HepG2 (cell line): ENCODE results near the gene TKFC. TPM values are rescaled to one million over a fixed set of nuclear protein-coding genes. Genes with fewer than 3 reads are reported as not detected.

ENCODE experiments used
- FOXA3 ChIP-seq: IDR thresholded peaks from 2 replicates; pipeline ENCODE4 v1.6.1; 2016; ENCODE audit warnings: missing genetic modification reagents, missing compliant biosample characterization
- FOXJ3 ChIP-seq: sonication (generic); formaldehyde crosslinking; IDR thresholded peaks from 2 replicates; pipeline ENCODE4 v1.4.0; 2020; ENCODE audit warnings: missing genetic modification reagents, mild to moderate bottlenecking, borderline replicate concordance
- HIVEP1 ChIP-seq: sonication (generic); formaldehyde crosslinking; IDR thresholded peaks from 2 replicates; pipeline ENCODE4 v1.4.0; 2020; ENCODE audit warnings: mild to moderate bottlenecking, missing genetic modification reagents
- KDM3A ChIP-seq: IDR thresholded peaks from 2 replicates; pipeline ENCODE4 v1.6.1; 2018; ENCODE audit warnings: low read depth, missing compliant biosample characterization
- MAFK ChIP-seq, 2 experiments: IDR thresholded peaks in 1 of 2; conservative IDR thresholded peaks in 1 of 2; 2 replicates each; pipeline ENCODE4 v1.6.1; 2011; ENCODE audit warnings: improper control_type of control experiment in 2 of 2, low read length in 2 of 2
- POLR2AphosphoS2 ChIP-seq: IDR thresholded peaks from 2 replicates; pipeline ENCODE4 v1.6.1; 2011; ENCODE audit warnings: low read depth, low read length, improper control_type of control experiment
- RBM39 ChIP-seq: fragments of 200-400 bp; formaldehyde crosslinking; IDR thresholded peaks from one replicate; pipeline ENCODE4 v1.6.1; 2018; ENCODE audit warnings: antibody characterized with exemption, mild to moderate bottlenecking, low read depth, low read length; ENCODE audit not compliant: poor library complexity, severe bottlenecking
- ZFP62 ChIP-seq: sonication (generic); formaldehyde crosslinking; IDR thresholded peaks from 2 replicates; pipeline ENCODE4 v1.4.0; 2020; ENCODE audit warnings: missing genetic modification reagents
- ZNF501 ChIP-seq: sonication (generic); formaldehyde crosslinking; IDR thresholded peaks from 2 replicates; pipeline ENCODE4 v1.5.1; 2020; ENCODE audit warnings: mild to moderate bottlenecking, moderate library complexity, missing genetic modification reagents
- ZNF564 ChIP-seq: sonication (generic); formaldehyde crosslinking; IDR thresholded peaks from 2 replicates; pipeline ENCODE4 v1.8.1; 2023; ENCODE audit warnings: mild to moderate bottlenecking, missing genetic modification reagents
- ZNF572 ChIP-seq: sonication (generic); formaldehyde crosslinking; IDR thresholded peaks from 2 replicates; pipeline ENCODE4 v1.5.1; 2020; ENCODE audit warnings: mild to moderate bottlenecking, missing genetic modification reagents
- polyA plus RNA-seq, 8 experiments: library from polyadenylated mRNA; depleted of rRNA in 3 of 8; stranded (reverse) in 7 of 8; unstranded in 1 of 8; fragments of >200 nt; fragmentation: Illumina TruSeq in 4 of 8; extraction: Trizol in 4 of 8; gene quantifications; 2 replicates each; pipeline versions ENCODE4 v1.2.1 to v1.2.3, GENCODE V29; 2011 to 2016; ENCODE audit warnings: low read depth in 4 of 8, missing spikeins in 1 of 8, mixed read lengths in 1 of 8; ENCODE audit not compliant: insufficient read depth in 1 of 8
- total RNA-seq, 5 experiments: library from RNA; depleted of rRNA; stranded (reverse); fragments of >200 nt; fragmentation: Illumina TruSeq; extraction: Trizol; gene quantifications; 2 replicates each; pipeline ENCODE4 v1.2.3, GENCODE V29; 2016; ENCODE audit warnings: low read depth in 1 of 5
- TF ChIP-seq, protein P1 (sequence below): sonication (generic); formaldehyde crosslinking; conservative IDR thresholded peaks from 2 replicates; pipeline ENCODE4 v1.8.0; 2022; ENCODE audit warnings: mild to moderate bottlenecking, moderate library complexity, missing genetic modification reagents
- TF ChIP-seq, protein P2 (sequence below), 2 experiments: fragments of 450-650 bp in 1 of 2; sonication (generic) in 1 of 2; formaldehyde crosslinking; IDR thresholded peaks; 2 replicates each; pipeline versions ENCODE4 v1.5.0 to v1.8.0; 2020 to 2022; ENCODE audit warnings: mild to moderate bottlenecking in 1 of 2, missing genetic modification reagents in 1 of 2
- TF ChIP-seq, protein P3 (sequence below): sonication (generic); formaldehyde crosslinking; IDR thresholded peaks from 2 replicates; pipeline ENCODE4 v1.4.0; 2020; ENCODE audit warnings: mild to moderate bottlenecking, missing genetic modification reagents
- TF ChIP-seq, protein P4 (sequence below): fragments of 450-650 bp; IDR thresholded peaks from 2 replicates; pipeline ENCODE4 v1.6.1; 2017; ENCODE audit warnings: mild to moderate bottlenecking
- TF ChIP-seq, protein P5 (sequence below): sonication (generic); formaldehyde crosslinking; IDR thresholded peaks from 2 replicates; pipeline ENCODE4 v1.4.0; 2020; ENCODE audit warnings: missing genetic modification reagents, mild to moderate bottlenecking, borderline replicate concordance
- TF ChIP-seq, protein P6 (sequence below): sonication (generic); formaldehyde crosslinking; IDR thresholded peaks from 2 replicates; pipeline ENCODE4 v1.5.1; 2020; ENCODE audit warnings: mild to moderate bottlenecking, missing genetic modification reagents, borderline replicate concordance

TKFC gene
- total and polyA plus RNA-seq, 2 of the 13 experiments (the other 11 are each of a cell fraction or from before 2014, with no cell fraction given), result 147 to 197 TPM

DNA sequence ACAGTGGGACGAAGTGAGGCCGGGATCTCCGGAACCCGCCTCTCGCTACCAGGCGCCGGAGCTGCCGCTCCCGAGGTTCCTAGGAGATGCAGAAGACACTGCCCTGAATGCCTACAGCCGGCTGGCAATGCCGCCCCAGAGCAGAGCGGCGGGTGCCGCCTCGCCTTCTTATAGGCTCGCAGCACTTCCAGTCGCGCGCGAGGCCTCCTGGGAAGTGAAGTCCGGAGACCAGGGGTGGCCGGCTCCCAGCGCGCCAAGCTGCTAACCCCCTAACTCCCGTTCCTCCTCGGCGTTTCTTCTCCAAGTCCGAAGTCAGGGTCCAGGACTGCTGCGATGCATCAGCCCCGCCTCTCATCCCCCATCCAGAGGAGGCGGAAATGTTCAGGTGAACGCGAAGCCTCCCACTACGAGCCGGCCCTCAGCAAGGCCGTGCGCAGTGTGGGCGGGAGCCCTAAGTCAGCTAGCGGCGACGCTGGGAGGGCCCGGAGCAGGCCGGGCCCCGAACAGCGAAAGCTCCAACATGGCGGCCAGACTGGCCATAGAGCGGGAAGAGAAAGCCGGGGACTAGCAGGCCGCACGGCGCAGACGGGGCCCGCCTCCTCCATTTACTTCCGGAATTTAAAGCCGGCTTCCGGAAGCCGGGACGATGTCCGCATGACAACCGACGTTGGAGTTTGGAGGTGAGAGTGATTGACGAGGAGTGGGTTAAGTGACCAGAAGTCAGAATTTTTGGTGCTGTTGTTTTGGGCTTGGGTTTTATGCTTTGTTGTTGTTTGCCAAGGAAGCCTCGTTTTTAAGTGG, 28.9 kb downstream of the TKFC start, which contains the start of the genes CYB561A3 and TMEM138 (continued):
- TF ChIP-seq, protein P1, sequence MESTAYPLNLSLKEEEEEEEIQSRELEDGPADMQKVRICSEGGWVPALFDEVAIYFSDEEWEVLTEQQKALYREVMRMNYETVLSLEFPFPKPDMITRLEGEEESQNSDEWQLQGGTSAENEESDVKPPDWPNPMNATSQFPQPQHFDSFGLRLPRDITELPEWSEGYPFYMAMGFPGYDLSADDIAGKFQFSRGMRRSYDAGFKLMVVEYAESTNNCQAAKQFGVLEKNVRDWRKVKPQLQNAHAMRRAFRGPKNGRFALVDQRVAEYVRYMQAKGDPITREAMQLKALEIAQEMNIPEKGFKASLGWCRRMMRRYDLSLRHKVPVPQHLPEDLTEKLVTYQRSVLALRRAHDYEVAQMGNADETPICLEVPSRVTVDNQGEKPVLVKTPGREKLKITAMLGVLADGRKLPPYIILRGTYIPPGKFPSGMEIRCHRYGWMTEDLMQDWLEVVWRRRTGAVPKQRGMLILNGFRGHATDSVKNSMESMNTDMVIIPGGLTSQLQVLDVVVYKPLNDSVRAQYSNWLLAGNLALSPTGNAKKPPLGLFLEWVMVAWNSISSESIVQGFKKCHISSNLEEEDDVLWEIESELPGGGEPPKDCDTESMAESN (CRISPR knock-in tag), result peak; percentile 95
- TF ChIP-seq FOXJ3 (CRISPR knock-in tag) (peak; percentile 50; the same call in 1 of the 2 replicates), ZFP62 (CRISPR knock-in tag) (no peak), HIVEP1 (CRISPR knock-in tag) (peak; percentile 72; the same call in 1 of the 2 replicates), RBM39 (peak; percentile 96), POLR2AphosphoS2 (no peak), KDM3A (CRISPR knock-in tag) (peak; percentile 25; the same call in 1 of the 2 replicates), ZNF564 (CRISPR knock-in tag) (peak; percentile 45; the same call in 1 of the 2 replicates), MAFK (conservative IDR thresholded peaks at IDR 0.05 in 1 of 2, IDR thresholded peaks at IDR 0.05 in 1 of 2; ENCODE audit: low read length in 2 of 2) (no peak), ZNF501 (CRISPR knock-in tag) (peak; percentile 93), ZNF572 (CRISPR knock-in tag) (peak; percentile 46; the same call in 1 of the 2 replicates), FOXA3 (CRISPR knock-in tag) (no peak; the same call in 1 of the 2 replicates)
- TF ChIP-seq, protein P2, sequence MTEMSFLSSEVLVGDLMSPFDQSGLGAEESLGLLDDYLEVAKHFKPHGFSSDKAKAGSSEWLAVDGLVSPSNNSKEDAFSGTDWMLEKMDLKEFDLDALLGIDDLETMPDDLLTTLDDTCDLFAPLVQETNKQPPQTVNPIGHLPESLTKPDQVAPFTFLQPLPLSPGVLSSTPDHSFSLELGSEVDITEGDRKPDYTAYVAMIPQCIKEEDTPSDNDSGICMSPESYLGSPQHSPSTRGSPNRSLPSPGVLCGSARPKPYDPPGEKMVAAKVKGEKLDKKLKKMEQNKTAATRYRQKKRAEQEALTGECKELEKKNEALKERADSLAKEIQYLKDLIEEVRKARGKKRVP (CRISPR knock-in tag; IDR thresholded peaks at IDR 0.05), result 0 out of 4 replicates have a peak, but pooled peaks of 1 of the 2 experiments have one; percentile 6
- TF ChIP-seq, protein P3, sequence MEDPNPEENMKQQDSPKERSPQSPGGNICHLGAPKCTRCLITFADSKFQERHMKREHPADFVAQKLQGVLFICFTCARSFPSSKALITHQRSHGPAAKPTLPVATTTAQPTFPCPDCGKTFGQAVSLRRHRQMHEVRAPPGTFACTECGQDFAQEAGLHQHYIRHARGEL (CRISPR knock-in tag), result no peak
- TF ChIP-seq, protein P4, sequence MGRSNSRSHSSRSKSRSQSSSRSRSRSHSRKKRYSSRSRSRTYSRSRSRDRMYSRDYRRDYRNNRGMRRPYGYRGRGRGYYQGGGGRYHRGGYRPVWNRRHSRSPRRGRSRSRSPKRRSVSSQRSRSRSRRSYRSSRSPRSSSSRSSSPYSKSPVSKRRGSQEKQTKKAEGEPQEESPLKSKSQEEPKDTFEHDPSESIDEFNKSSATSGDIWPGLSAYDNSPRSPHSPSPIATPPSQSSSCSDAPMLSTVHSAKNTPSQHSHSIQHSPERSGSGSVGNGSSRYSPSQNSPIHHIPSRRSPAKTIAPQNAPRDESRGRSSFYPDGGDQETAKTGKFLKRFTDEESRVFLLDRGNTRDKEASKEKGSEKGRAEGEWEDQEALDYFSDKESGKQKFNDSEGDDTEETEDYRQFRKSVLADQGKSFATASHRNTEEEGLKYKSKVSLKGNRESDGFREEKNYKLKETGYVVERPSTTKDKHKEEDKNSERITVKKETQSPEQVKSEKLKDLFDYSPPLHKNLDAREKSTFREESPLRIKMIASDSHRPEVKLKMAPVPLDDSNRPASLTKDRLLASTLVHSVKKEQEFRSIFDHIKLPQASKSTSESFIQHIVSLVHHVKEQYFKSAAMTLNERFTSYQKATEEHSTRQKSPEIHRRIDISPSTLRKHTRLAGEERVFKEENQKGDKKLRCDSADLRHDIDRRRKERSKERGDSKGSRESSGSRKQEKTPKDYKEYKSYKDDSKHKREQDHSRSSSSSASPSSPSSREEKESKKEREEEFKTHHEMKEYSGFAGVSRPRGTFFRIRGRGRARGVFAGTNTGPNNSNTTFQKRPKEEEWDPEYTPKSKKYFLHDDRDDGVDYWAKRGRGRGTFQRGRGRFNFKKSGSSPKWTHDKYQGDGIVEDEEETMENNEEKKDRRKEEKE, result no peak
- TF ChIP-seq, protein P5, sequence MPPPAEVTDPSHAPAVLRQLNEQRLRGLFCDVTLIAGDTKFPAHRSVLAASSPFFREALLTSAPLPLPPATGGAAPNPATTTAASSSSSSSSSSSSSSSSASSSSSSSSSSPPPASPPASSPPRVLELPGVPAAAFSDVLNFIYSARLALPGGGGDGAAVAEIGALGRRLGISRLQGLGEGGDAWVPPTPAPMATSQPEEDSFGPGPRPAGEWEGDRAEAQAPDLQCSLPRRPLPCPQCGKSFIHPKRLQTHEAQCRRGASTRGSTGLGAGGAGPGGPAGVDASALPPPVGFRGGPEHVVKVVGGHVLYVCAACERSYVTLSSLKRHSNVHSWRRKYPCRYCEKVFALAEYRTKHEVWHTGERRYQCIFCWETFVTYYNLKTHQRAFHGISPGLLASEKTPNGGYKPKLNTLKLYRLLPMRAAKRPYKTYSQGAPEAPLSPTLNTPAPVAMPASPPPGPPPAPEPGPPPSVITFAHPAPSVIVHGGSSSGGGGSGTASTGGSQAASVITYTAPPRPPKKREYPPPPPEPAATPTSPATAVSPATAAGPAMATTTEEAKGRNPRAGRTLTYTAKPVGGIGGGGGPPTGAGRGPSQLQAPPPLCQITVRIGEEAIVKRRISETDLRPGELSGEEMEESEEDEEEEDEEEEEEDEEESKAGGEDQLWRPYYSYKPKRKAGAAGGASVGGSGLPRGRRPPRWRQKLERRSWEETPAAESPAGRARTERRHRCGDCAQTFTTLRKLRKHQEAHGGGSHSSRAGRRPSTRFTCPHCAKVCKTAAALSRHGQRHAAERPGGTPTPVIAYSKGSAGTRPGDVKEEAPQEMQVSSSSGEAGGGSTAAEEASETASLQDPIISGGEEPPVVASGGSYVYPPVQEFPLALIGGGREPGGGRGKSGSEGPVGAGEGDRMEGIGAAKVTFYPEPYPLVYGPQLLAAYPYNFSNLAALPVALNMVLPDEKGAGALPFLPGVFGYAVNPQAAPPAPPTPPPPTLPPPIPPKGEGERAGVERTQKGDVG (CRISPR knock-in tag), result no peak
- TF ChIP-seq, protein P6, sequence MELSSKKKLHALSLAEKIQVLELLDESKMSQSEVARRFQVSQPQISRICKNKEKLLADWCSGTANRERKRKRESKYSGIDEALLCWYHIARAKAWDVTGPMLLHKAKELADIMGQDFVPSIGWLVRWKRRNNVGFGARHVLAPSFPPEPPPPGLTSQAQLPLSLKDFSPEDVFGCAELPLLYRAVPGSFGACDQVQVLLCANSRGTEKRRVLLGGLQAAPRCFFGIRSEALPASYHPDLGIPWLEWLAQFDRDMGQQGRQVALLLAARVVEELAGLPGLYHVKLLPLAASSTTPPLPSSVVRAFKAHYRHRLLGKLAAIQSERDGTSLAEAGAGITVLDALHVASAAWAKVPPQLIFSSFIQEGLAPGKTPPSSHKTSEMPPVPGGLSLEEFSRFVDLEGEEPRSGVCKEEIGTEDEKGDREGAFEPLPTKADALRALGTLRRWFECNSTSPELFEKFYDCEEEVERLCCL (CRISPR knock-in tag), result no peak; the same call in 1 of the 2 replicates
